ENCODE measurements around the gene FNDC11. TPM values are rescaled to one million over a fixed set of nuclear protein-coding genes. Genes with fewer than 3 reads are reported as not detected.
"Not testable (repeated sequence)": the region's sequence is repeated elsewhere in the genome, so short reads cannot be mapped to it uniquely, and the experiment has no call there.

The FNDC11 gene
- total and polyA plus RNA-seq, 2 of the 13 experiments (the other 11 are each of a cell fraction or from before 2014, with no cell fraction given), result 0.07 TPM; not detected in 1

DNA sequence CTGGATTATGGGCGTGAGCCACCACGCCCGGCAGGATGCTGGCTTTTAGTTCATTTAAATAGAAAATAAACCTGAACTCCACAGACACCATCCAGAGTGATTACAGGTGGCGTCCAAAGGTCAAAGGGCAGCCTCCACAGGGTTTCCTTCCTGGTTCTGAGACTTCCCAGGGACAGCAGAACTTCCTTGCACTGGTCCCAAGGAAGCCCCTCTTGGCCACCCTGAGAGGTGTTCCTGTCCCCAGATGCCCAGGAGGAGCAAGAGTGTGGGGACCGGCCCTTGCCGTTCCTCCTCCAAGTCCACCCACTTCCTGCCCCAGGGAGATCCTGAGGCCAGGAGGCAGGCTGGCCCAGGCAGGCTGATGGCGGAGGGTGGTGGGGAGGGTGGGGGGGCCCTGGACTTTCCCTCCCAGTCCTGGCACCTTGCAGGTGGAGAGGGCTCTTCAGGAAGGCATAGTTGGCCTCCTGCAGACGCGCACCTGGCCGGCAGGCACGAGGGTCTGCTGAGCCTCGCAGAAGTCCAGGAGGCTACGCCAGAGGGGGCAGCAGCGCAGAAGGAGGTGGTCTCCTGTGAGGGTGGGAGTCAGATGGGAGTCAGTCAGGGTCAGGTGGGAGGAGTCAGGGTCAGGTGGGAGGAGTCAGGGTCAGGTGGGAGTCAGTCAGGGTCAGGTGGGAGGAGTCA is 5.0 kb downstream of the FNDC11 start (continued):
- TF ChIP-seq, protein P1, sequence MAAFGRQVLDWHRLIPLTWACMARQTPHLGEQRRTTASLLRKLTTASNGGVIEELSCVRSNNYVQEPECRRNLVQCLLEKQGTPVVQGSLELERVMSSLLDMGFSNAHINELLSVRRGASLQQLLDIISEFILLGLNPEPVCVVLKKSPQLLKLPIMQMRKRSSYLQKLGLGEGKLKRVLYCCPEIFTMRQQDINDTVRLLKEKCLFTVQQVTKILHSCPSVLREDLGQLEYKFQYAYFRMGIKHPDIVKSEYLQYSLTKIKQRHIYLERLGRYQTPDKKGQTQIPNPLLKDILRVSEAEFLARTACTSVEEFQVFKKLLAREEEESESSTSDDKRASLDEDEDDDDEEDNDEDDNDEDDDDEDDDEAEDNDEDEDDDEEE (CRISPR knock-in tag; IDR thresholded peaks at IDR 0.05), result no peak
- no peak for TF ChIP-seq ZNF33B (CRISPR knock-in tag; IDR thresholded peaks at IDR 0.05)

DNA sequence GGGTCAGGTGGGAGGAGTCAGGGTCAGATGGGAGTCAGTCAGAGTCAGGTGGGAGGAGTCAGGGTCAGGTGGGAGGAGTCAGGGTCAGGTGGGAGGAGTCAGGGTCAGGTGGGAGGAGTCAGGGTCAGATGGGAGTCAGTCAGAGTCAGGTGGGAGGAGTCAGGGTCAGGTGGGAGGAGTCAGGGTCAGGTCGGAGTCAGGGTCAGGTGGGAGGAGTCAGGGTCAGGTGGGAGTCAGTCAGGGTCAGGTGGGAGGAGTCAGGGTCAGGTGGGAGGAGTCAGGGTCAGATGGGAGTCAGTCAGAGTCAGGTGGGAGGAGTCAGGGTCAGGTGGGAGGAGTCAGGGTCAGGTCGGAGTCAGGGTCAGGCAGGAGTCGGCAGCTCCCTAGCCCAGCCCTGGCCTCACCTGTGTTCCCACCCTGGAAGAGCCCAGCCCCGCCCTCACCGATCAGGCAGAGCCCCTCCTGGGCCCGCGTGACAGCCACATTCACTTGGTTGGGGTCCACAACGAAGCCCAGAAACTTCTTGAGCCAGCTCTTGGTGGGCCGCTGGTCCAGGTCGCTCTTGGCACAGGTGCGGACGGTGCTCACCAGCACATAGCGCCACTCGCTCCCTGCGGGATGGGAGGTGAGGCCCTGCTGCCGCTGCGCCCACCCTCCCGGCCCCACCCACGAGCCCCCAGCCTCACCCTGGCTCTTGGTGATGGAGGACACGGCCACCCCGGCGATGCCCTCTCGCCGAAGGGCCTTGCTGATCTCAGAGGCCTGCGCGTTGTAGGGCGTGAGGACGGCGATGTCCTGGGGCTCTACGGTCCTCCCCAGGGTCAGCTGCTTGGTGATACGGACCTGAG is 5.8 kb downstream of the FNDC11 start:
- BruUV-seq (replicated peaks), result not testable (repeated sequence)

More for the DNA sequence above, 5.8 kb downstream of the FNDC11 start:
- H3K4me2 ChIP-seq (ENCODE audit: low read depth, low read length); H4K20me1 ChIP-seq (ENCODE audit: insufficient read depth, low read length); H3K9ac ChIP-seq (ENCODE audit: insufficient read depth, low read depth, low read length); H2AFZ ChIP-seq (ENCODE audit: low read length); H3K27ac ChIP-seq (ENCODE audit: extremely low read length, insufficient read depth, low read length); in situ Hi-C loops (cut with HindIII; ENCODE audit: extremely low pct_ligation_motif_present, low pct_unique_long_range_greater_than_20kb); H3K4me3 ChIP-seq (replicated peaks in 1 of 3; ENCODE audit: insufficient read depth in 1 of 3, low read depth in 2 of 3, low read length in 3 of 3); DNase-seq (ENCODE audit: low spot score); H3K9me3 ChIP-seq (ENCODE audit: low read length); ATAC-seq; POLR2A ChIA-PET; H3K36me3 ChIP-seq (replicated peaks in 1 of 2; ENCODE audit: control insufficient read depth in 1 of 2, insufficient read depth in 2 of 2, low read length in 2 of 2); CTCF ChIA-PET (ENCODE audit: low intra/inter-chr PET ratio, low total read pairs); H3K79me2 ChIP-seq (ENCODE audit: insufficient read depth, low read length); intact Hi-C loops (cut with micrococcal nuclease; ENCODE audit: unreplicated experiment); TF ChIP-seq NR2F6 (CRISPR knock-in tag; IDR thresholded peaks at IDR 0.05): not testable (repeated sequence)
- TF ChIP-seq, protein P2, sequence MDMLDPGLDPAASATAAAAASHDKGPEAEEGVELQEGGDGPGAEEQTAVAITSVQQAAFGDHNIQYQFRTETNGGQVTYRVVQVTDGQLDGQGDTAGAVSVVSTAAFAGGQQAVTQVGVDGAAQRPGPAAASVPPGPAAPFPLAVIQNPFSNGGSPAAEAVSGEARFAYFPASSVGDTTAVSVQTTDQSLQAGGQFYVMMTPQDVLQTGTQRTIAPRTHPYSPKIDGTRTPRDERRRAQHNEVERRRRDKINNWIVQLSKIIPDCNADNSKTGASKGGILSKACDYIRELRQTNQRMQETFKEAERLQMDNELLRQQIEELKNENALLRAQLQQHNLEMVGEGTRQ (IDR thresholded peaks at IDR 0.05; ENCODE audit: low read depth, low read length), result peak; percentile 34; the same call in 1 of the 2 replicates
- TF ChIP-seq, protein P2 (CRISPR knock-in tag; IDR thresholded peaks at IDR 0.05; ENCODE audit: borderline replicate concordance), result not testable (repeated sequence)
- TF ChIP-seq ZNF263 (CRISPR knock-in tag; IDR thresholded peaks at IDR 0.05) (peak; percentile 46; the same call in 1 of the 2 replicates), NR2C2 (CRISPR knock-in tag; IDR thresholded peaks at IDR 0.05; ENCODE audit: borderline replicate concordance) (peak; percentile 53), PITX1 (CRISPR knock-in tag; IDR thresholded peaks at IDR 0.05) (0 out of 2 replicates have a peak, but pooled peaks have one; percentile 18), AGO1 (IDR thresholded peaks at IDR 0.05; ENCODE audit: low read depth, low read length, poor library complexity, severe bottlenecking) (peak; percentile 1), PCBP1 (IDR thresholded peaks at IDR 0.05; ENCODE audit: borderline replicate concordance, low read depth, low read length) (peak; percentile 45; the same call in 1 of the 2 replicates), NR2F6 (IDR thresholded peaks at IDR 0.05) (0 out of 2 replicates have a peak, but pooled peaks have one; percentile 43)
- TF ChIP-seq, protein P3, sequence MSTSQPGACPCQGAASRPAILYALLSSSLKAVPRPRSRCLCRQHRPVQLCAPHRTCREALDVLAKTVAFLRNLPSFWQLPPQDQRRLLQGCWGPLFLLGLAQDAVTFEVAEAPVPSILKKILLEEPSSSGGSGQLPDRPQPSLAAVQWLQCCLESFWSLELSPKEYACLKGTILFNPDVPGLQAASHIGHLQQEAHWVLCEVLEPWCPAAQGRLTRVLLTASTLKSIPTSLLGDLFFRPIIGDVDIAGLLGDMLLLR (CRISPR knock-in tag; IDR thresholded peaks at IDR 0.05), result 0 out of 2 replicates have a peak, but pooled peaks have one; percentile 23
- Histone ChIP-seq H3K27me3 (ENCODE audit: control insufficient read depth in 1 of 2, insufficient read depth in 2 of 2, low read length in 2 of 2) (peaks cover 5 to 17% of the 10 kb centered on the region in 2 experiments; a peak in 3 of 5 replicates), H3K4me1 (ENCODE audit: insufficient read depth, low read length) (peaks cover 21% of the 10 kb centered on the region)
- peak; percentile 21 for FAIRE-seq
- WGBS (ENCODE audit: low lambda C conversion rate), result 90% methylated on average over 29 of the region's 31 CpGs

Measured in HepG2 (cell line).